ENCODE measurements around the gene SELENOI. TPM values are rescaled to one million over a fixed set of nuclear protein-coding genes. Genes with fewer than 3 reads are reported as not detected.
"Not testable (repeated sequence)": the region's sequence is repeated elsewhere in the genome, so short reads cannot be mapped to it uniquely, and the experiment has no call there.

The SELENOI gene
- total RNA-seq, 4 donors from 2014 or later = 13.5 to 22.2 (median 17.1) TPM

GRCh38 chr2:26330604-26331003 lies 15.3 kb upstream of the SELENOI start:
- Histone ChIP-seq H3K9me3 (no peaks in the 10 kb centered on the region), H3K4me3 (no peak overlapping the region), H3K4me1 (peaks cover 0 to 8% (median 2%) of the 10 kb centered on the region in 4 donors), H3K27me3 (no peaks in the 10 kb centered on the region), H3K36me3 (no peaks in the 10 kb centered on the region), H3K27ac (no peak overlapping the region)
- WGBS, 2 donors = 67 to 81% methylated on average over 3 of the region's 3 CpGs
- no peak for DNase-seq (ENCODE audit: low spot score in 2 of 2)
- TF ChIP-seq EP300 (IDR thresholded peaks at IDR 0.05) (no peak), CTCF (IDR thresholded peaks at IDR 0.05) (no peak), POLR2A (IDR thresholded peaks at IDR 0.05) (no peak)

GRCh38 chr2:26331321-26331720 lies 14.6 kb upstream of the SELENOI start:
- WGBS, 2 donors = 87 to 89% methylated on average over 8 of the region's 8 CpGs
- not testable (repeated sequence) for DNase-seq (ENCODE audit: low spot score in 2 of 2); H3K4me3 ChIP-seq; H3K36me3 ChIP-seq; H3K4me1 ChIP-seq; H3K27me3 ChIP-seq; H3K9me3 ChIP-seq; H3K27ac ChIP-seq

GRCh38 chr2:26333293-26333692 lies 12.7 kb upstream of the SELENOI start:
- H3K4me1 ChIP-seq = peaks cover 0 to 8% (median 2%) of the 10 kb centered on the region in 4 donors
- no peaks in the 10 kb centered on the region for H3K36me3 ChIP-seq
- TF ChIP-seq CTCF (IDR thresholded peaks at IDR 0.05) = no peak
- no peak for TF ChIP-seq POLR2A (IDR thresholded peaks at IDR 0.05)
- no peak for TF ChIP-seq EP300 (IDR thresholded peaks at IDR 0.05)
- no peak overlapping the region for H3K27ac ChIP-seq
- H3K4me3 ChIP-seq = no peak overlapping the region
- no peaks in the 10 kb centered on the region for H3K9me3 ChIP-seq
- H3K27me3 ChIP-seq = no peaks in the 10 kb centered on the region
- DNase-seq (ENCODE audit: low spot score in 2 of 2) = no peak
- 21 to 55% methylated on average over 1 to 2 of the region's 2 CpGs for WGBS, 2 donors

- Histone ChIP-seq H3K27ac (no peak overlapping the region), H3K4me1 (peaks cover 0 to 10% (median 0%) of the 10 kb centered on the region in 4 donors), H3K9me3 (no peaks in the 10 kb centered on the region), H3K36me3 (no peaks in the 10 kb centered on the region), H3K4me3 (no peak overlapping the region), H3K27me3 (no peaks in the 10 kb centered on the region)
- WGBS, 2 donors = 39 to 44% methylated on average over 3 of the region's 3 CpGs
- DNase-seq (ENCODE audit: low spot score in 2 of 2) = no peak
- TF ChIP-seq EP300 (IDR thresholded peaks at IDR 0.05) (no peak), CTCF (IDR thresholded peaks at IDR 0.05) (no peak), POLR2A (IDR thresholded peaks at IDR 0.05) (no peak)
Observed at GRCh38 chr2:26335231-26335630, 10.7 kb upstream of the SELENOI start.

- WGBS, 2 donors = 89 to 94% methylated on average over 2 of the region's 2 CpGs
- Histone ChIP-seq H3K27ac (no peak overlapping the region), H3K4me3 (no peak overlapping the region), H3K27me3 (no peaks in the 10 kb centered on the region), H3K9me3 (no peaks in the 10 kb centered on the region), H3K36me3 (no peaks in the 10 kb centered on the region), H3K4me1 (peaks cover 0 to 15% (median 0%) of the 10 kb centered on the region in 4 donors)
- TF ChIP-seq EP300 (IDR thresholded peaks at IDR 0.05) = no peak
- no peak for TF ChIP-seq CTCF (IDR thresholded peaks at IDR 0.05)
- TF ChIP-seq POLR2A (IDR thresholded peaks at IDR 0.05) = no peak
- DNase-seq (ENCODE audit: low spot score in 2 of 2) = no peak
Observed at GRCh38 chr2:26336719-26337118, 9.2 kb upstream of the SELENOI start.

- Histone ChIP-seq H3K4me3 (no peak overlapping the region), H3K27me3 (no peaks in the 10 kb centered on the region), H3K9me3 (no peaks in the 10 kb centered on the region), H3K4me1 (peaks cover 0 to 15% (median 0%) of the 10 kb centered on the region in 4 donors), H3K27ac (no peak overlapping the region), H3K36me3 (no peaks in the 10 kb centered on the region)
- 79 to 80% methylated on average over 2 of the region's 2 CpGs for WGBS, 2 donors
- TF ChIP-seq POLR2A (IDR thresholded peaks at IDR 0.05) (no peak), EP300 (IDR thresholded peaks at IDR 0.05) (no peak), CTCF (IDR thresholded peaks at IDR 0.05) (no peak)
- no peak for DNase-seq (ENCODE audit: low spot score in 2 of 2)
Observed at GRCh38 chr2:26337298-26337697, 8.6 kb upstream of the SELENOI start.
